ENCODE measurements around the gene TBL3.

Gene TBL3

GRCh38 chr16:1984347-1985225 lies 12.7 kb downstream of the TBL3 start:
- Histone ChIP-seq H3K27me3 (ENCODE audit: insufficient read depth, low read depth) (peaks cover 5% of the 10 kb centered on the region; the same call in 1 of the 2 replicates), H3K4me2 (peak overlapping the region; percentile 85), H3K4me1 (ENCODE audit: low read depth, poor library complexity, severe bottlenecking) (peaks cover 37% of the 10 kb centered on the region), H3K27ac (no peak overlapping the region), H3K9ac (peak overlapping the region; percentile 71), H3K4me3 (IDR thresholded peaks at IDR 0.05; ENCODE audit: insufficient read depth, low read depth, low read length) (no peak overlapping the region), H2AFZ (ENCODE audit: low read depth) (peak overlapping the region; percentile 55), H3K36me3 (ENCODE audit: insufficient read depth) (no peaks in the 10 kb centered on the region), H3K79me2 (ENCODE audit: insufficient read depth, low read depth) (no peaks in the 10 kb centered on the region), H4K20me1 (ENCODE audit: insufficient read depth) (no peaks in the 10 kb centered on the region)
- TF ChIP-seq, protein P1, sequence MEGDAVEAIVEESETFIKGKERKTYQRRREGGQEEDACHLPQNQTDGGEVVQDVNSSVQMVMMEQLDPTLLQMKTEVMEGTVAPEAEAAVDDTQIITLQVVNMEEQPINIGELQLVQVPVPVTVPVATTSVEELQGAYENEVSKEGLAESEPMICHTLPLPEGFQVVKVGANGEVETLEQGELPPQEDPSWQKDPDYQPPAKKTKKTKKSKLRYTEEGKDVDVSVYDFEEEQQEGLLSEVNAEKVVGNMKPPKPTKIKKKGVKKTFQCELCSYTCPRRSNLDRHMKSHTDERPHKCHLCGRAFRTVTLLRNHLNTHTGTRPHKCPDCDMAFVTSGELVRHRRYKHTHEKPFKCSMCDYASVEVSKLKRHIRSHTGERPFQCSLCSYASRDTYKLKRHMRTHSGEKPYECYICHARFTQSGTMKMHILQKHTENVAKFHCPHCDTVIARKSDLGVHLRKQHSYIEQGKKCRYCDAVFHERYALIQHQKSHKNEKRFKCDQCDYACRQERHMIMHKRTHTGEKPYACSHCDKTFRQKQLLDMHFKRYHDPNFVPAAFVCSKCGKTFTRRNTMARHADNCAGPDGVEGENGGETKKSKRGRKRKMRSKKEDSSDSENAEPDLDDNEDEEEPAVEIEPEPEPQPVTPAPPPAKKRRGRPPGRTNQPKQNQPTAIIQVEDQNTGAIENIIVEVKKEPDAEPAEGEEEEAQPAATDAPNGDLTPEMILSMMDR (conservative IDR thresholded peaks at IDR 0.05; ENCODE audit: low read depth, low read length), result no peak

DNA sequence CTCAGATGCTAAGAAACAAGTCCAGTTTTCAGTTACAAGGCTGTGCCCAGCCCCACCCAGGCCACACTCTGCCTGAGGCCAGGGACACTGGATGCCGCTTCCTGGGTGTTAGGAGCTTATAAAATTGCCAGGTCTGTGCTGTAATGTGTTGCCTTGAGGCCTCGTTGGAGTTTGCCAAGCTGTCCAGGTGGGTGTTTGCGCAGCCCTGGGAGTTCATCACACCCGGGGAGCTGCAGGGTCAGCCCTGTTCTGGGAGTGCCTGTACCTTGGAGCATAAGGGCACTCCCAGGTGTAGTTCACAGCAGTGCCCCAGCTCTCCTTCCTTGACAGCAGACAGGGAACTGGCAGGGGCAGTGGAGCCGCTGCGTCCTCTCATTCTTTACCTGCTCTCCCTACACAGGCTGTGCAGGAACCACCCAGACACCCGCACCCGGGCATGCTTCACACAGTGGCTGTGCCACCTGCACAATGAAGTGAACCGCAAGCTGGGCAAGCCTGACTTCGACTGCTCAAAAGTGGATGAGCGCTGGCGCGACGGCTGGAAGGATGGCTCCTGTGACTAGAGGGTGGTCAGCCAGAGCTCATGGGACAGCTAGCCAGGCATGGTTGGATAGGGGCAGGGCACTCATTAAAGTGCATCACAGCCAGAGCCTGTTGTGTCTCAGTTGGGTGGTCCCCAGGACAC lies 13.8 kb downstream of the TBL3 start:
- Histone ChIP-seq H4K20me1 (ENCODE audit: insufficient read depth) (no peaks in the 10 kb centered on the region), H3K4me2 (peak overlapping the region; percentile 85), H2AFZ (ENCODE audit: low read depth) (no peak overlapping the region), H3K4me3 (IDR thresholded peaks at IDR 0.05; ENCODE audit: insufficient read depth, low read depth, low read length) (no peak overlapping the region), H3K9ac (no peak overlapping the region), H3K27me3 (ENCODE audit: insufficient read depth, low read depth) (peaks cover 5% of the 10 kb centered on the region), H3K36me3 (ENCODE audit: insufficient read depth) (no peaks in the 10 kb centered on the region), H3K79me2 (ENCODE audit: insufficient read depth, low read depth) (no peaks in the 10 kb centered on the region), H3K4me1 (ENCODE audit: low read depth, poor library complexity, severe bottlenecking) (peaks cover 37% of the 10 kb centered on the region), H3K27ac (no peak overlapping the region)
- TF ChIP-seq, protein P1 (conservative IDR thresholded peaks at IDR 0.05; ENCODE audit: low read depth, low read length), result no peak

- no peaks in the 10 kb centered on the region for H3K79me2 ChIP-seq (ENCODE audit: insufficient read depth, low read depth)
- H3K4me3 ChIP-seq (IDR thresholded peaks at IDR 0.05; ENCODE audit: insufficient read depth, low read depth, low read length), result no peak overlapping the region
- no peak overlapping the region for H2AFZ ChIP-seq (ENCODE audit: low read depth)
- no peak overlapping the region for H3K4me2 ChIP-seq
- no peaks in the 10 kb centered on the region for H4K20me1 ChIP-seq (ENCODE audit: insufficient read depth)
- H3K27me3 ChIP-seq (ENCODE audit: insufficient read depth, low read depth), result peaks cover 10% of the 10 kb centered on the region
- H3K36me3 ChIP-seq (ENCODE audit: insufficient read depth), result no peaks in the 10 kb centered on the region
- peaks cover 31% of the 10 kb centered on the region for H3K4me1 ChIP-seq (ENCODE audit: low read depth, poor library complexity, severe bottlenecking)
- no peak overlapping the region for H3K27ac ChIP-seq
- TF ChIP-seq, protein P1 (conservative IDR thresholded peaks at IDR 0.05; ENCODE audit: low read depth, low read length), result no peak
- H3K9ac ChIP-seq, result no peak overlapping the region
Observed at GRCh38 chr16:1987198-1987597, 15.3 kb downstream of the TBL3 start.

GRCh38 chr16:1989209-1990100 lies 17.6 kb downstream of the TBL3 start, which contains the start of gene SYNGR3:
Gene SYNGR3 (plus strand): TSS chr16:1989970. CDS start chr16:1990103, 133 bp downstream.
- TF ChIP-seq, protein P1 (conservative IDR thresholded peaks at IDR 0.05; ENCODE audit: low read depth, low read length), result no peak
- H3K4me1 ChIP-seq (ENCODE audit: low read depth, poor library complexity, severe bottlenecking), result peaks cover 30% of the 10 kb centered on the region
- peaks cover 5% of the 10 kb centered on the region for H3K27me3 ChIP-seq (ENCODE audit: insufficient read depth, low read depth)
- H3K4me2 ChIP-seq, result peak within 1 kb of the TSS; percentile 47
- peak within 1 kb of the TSS; percentile 54 for H2AFZ ChIP-seq (ENCODE audit: low read depth)
- no peak within 1 kb of the TSS for H3K27ac ChIP-seq
- no peaks in the 10 kb centered on the region for H3K79me2 ChIP-seq (ENCODE audit: insufficient read depth, low read depth)
- no peaks in the 10 kb centered on the region for H3K36me3 ChIP-seq (ENCODE audit: insufficient read depth)
- no peak within 1 kb of the TSS for H3K9ac ChIP-seq
- no peaks in the 10 kb centered on the region for H4K20me1 ChIP-seq (ENCODE audit: insufficient read depth)
- no peak within 1 kb of the TSS for H3K4me3 ChIP-seq (IDR thresholded peaks at IDR 0.05; ENCODE audit: insufficient read depth, low read depth, low read length)

Data from KMS-11 (cell line).